BLaER1 treated with 17β-estradiol and CSF1 and Interleukin-3, amounts not matched to agents 10 nM and 100 nM (cell line): ENCODE data around the gene PLPPR3.

Source experiments
- H3K27ac ChIP-seq, 11 experiments: shearing (Covaris generic); formaldehyde crosslinking; 2 replicates each; pipeline ENCODE4 v1.8.1; 2022
- H3K27me3 ChIP-seq, 11 experiments: shearing (Covaris generic); formaldehyde crosslinking; 2 replicates each; pipeline ENCODE4 v1.8.1; 2022
- H3K36me3 ChIP-seq, 11 experiments: shearing (Covaris generic); formaldehyde crosslinking; 2 replicates each; pipeline ENCODE4 v1.8.1; 2022
- H3K4me1 ChIP-seq, 10 experiments: shearing (Covaris generic); formaldehyde crosslinking; 2 replicates each; pipeline ENCODE4 v1.8.1; 2022
- H3K4me2 ChIP-seq, 11 experiments: shearing (Covaris generic); formaldehyde crosslinking; 2 replicates each; pipeline ENCODE4 v1.8.1; 2022
- H3K4me3 ChIP-seq, 10 experiments: shearing (Covaris generic); formaldehyde crosslinking; 2 replicates each; pipeline ENCODE4 v1.8.1; 2022
- H3K9ac ChIP-seq, 11 experiments: shearing (Covaris generic); formaldehyde crosslinking; 2 replicates each; pipeline ENCODE4 v1.8.1; 2022
- H3K9me3 ChIP-seq, 11 experiments: shearing (Covaris generic); formaldehyde crosslinking; replicated peaks in 1 of 11; 2 replicates each; pipeline ENCODE4 v1.8.1; 2022
- H4K20me1 ChIP-seq, 11 experiments: shearing (Covaris generic); formaldehyde crosslinking; 2 replicates each; pipeline ENCODE4 v1.8.1; 2022
- Cebpa-rat ChIP-seq, 11 experiments: shearing (Covaris generic); IDR thresholded peaks; 2 replicates each; pipeline ENCODE4 v1.8.1; 2022

Gene PLPPR3

GRCh38 chr19:867301-867793, 45.6 kb upstream of the PLPPR3 start:
- H3K4me1 ChIP-seq, result peaks cover 33 to 59% (median 54%) of the 10 kb centered on the region in 10 experiments
- H3K36me3 ChIP-seq, result peaks cover 31 to 49% (median 37%) of the 10 kb centered on the region in 11 experiments
- H3K27me3 ChIP-seq, result peaks cover 3 to 13% (median 11%) of the 10 kb centered on the region in 11 experiments; a peak in 18 of 22 replicates
- H3K9ac ChIP-seq, result peak overlapping the region in 10 of 11 experiments; percentile 30 to 71 (median 52); a peak in 17 of 22 replicates
- H3K4me2 ChIP-seq, result peak overlapping the region in 9 of 11 experiments; percentile 60 to 81 (median 71); a peak in 17 of 22 replicates
- H3K27ac ChIP-seq, result peak overlapping the region in 4 of 11 experiments; percentile 13 to 50 (median 31); a peak in 5 of 22 replicates
- no peak for TF ChIP-seq Cebpa-rat (IDR thresholded peaks at IDR 0.05)
- H4K20me1 ChIP-seq, result peaks cover 0 to 51% (median 13%) of the 10 kb centered on the region in 11 experiments; a peak in 11 of 22 replicates
- no peaks in the 10 kb centered on the region for H3K9me3 ChIP-seq
- no peak overlapping the region for H3K4me3 ChIP-seq

GRCh38 chr19:866769-867300, 45.1 kb upstream of the PLPPR3 start:
- peaks cover 3 to 16% (median 12%) of the 10 kb centered on the region in 11 experiments for H3K27me3 ChIP-seq
- H4K20me1 ChIP-seq, result peaks cover 0 to 51% (median 13%) of the 10 kb centered on the region in 11 experiments; a peak in 9 of 22 replicates
- H3K4me2 ChIP-seq, result peak overlapping the region in 8 of 11 experiments; percentile 60 to 81 (median 74); a peak in 16 of 22 replicates

DNA sequence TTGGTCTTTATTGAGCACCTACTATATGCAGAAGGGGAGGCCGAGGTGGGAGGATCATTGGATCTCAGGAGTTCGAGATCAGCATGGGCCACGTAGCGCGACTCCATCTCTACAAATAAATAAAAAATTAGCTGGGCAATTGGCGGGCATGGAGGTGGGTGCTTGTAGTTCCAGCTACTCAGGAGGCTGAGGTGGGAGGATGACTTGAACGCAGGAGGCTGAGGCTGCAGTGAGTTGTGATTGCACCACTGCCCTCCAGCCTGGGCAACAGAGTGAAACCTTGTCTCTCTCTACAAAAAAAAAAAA, 41.5 kb upstream of the PLPPR3 start:
- peak overlapping the region in 10 of 11 experiments; percentile 32 to 65 (median 50); a peak in 12 of 22 replicates for H3K9ac ChIP-seq

More at GRCh38 chr19:866769-867300, 45.1 kb upstream of the PLPPR3 start:
- H3K9ac ChIP-seq, result peak overlapping the region in 9 of 11 experiments; percentile 31 to 71 (median 53); a peak in 12 of 22 replicates
- no peaks in the 10 kb centered on the region for H3K9me3 ChIP-seq
- no peak overlapping the region for H3K4me3 ChIP-seq
- H3K36me3 ChIP-seq, result peaks cover 31 to 49% (median 37%) of the 10 kb centered on the region in 11 experiments
- peaks cover 28 to 54% (median 49%) of the 10 kb centered on the region in 10 experiments for H3K4me1 ChIP-seq
- peak overlapping the region in 2 of 11 experiments; percentile 13 to 36; a peak in 4 of 22 replicates for H3K27ac ChIP-seq
- TF ChIP-seq Cebpa-rat (IDR thresholded peaks at IDR 0.05), result no peak

GRCh38 chr19:862581-863314, 41.0 kb upstream of the PLPPR3 start:
- H3K27ac ChIP-seq, result peak overlapping the region in 2 of 11 experiments; percentile 62 to 63; a peak in 4 of 22 replicates
- peaks cover 31 to 63% (median 51%) of the 10 kb centered on the region in 10 experiments for H3K4me1 ChIP-seq
- TF ChIP-seq Cebpa-rat (IDR thresholded peaks at IDR 0.05), result no peak
- H3K36me3 ChIP-seq, result peaks cover 0 to 14% (median 4%) of the 10 kb centered on the region in 11 experiments; a peak in 18 of 22 replicates
- H4K20me1 ChIP-seq, result peaks cover 0 to 29% (median 5%) of the 10 kb centered on the region in 11 experiments; a peak in 11 of 22 replicates
- peak overlapping the region; percentile 67 to 89 (median 83) for H3K4me2 ChIP-seq
- peak overlapping the region in 3 of 11 experiments; percentile 46 to 58 (median 48); a peak in 1 of 22 replicates for H3K9ac ChIP-seq
- H3K4me3 ChIP-seq, result peak overlapping the region; percentile 18 to 59 (median 46); a peak in 16 of 20 replicates
- peaks cover 30 to 57% (median 51%) of the 10 kb centered on the region in 11 experiments for H3K27me3 ChIP-seq
- peaks cover 0 to 5% (median 0%) of the 10 kb centered on the region in 11 experiments; a peak in 1 of 22 replicates for H3K9me3 ChIP-seq

More for the DNA sequence above, 41.5 kb upstream of the PLPPR3 start:
- peak overlapping the region; percentile 18 to 59 (median 47); a peak in 17 of 20 replicates for H3K4me3 ChIP-seq
- H3K27me3 ChIP-seq, result peaks cover 30 to 51% (median 46%) of the 10 kb centered on the region in 11 experiments
- TF ChIP-seq Cebpa-rat (IDR thresholded peaks at IDR 0.05), result no peak
- H3K27ac ChIP-seq, result peak overlapping the region in 7 of 11 experiments; percentile 29 to 76 (median 58); a peak in 11 of 22 replicates
- peaks cover 32 to 65% (median 56%) of the 10 kb centered on the region in 10 experiments for H3K4me1 ChIP-seq
- H3K4me2 ChIP-seq, result peak overlapping the region; percentile 67 to 89 (median 83)
- H3K36me3 ChIP-seq, result peaks cover 4 to 19% (median 9%) of the 10 kb centered on the region in 11 experiments; a peak in 21 of 22 replicates
- H4K20me1 ChIP-seq, result peaks cover 0 to 34% (median 9%) of the 10 kb centered on the region in 11 experiments; a peak in 11 of 22 replicates
- H3K9me3 ChIP-seq, result peaks cover 0 to 5% (median 0%) of the 10 kb centered on the region in 11 experiments; a peak in 1 of 22 replicates

DNA sequence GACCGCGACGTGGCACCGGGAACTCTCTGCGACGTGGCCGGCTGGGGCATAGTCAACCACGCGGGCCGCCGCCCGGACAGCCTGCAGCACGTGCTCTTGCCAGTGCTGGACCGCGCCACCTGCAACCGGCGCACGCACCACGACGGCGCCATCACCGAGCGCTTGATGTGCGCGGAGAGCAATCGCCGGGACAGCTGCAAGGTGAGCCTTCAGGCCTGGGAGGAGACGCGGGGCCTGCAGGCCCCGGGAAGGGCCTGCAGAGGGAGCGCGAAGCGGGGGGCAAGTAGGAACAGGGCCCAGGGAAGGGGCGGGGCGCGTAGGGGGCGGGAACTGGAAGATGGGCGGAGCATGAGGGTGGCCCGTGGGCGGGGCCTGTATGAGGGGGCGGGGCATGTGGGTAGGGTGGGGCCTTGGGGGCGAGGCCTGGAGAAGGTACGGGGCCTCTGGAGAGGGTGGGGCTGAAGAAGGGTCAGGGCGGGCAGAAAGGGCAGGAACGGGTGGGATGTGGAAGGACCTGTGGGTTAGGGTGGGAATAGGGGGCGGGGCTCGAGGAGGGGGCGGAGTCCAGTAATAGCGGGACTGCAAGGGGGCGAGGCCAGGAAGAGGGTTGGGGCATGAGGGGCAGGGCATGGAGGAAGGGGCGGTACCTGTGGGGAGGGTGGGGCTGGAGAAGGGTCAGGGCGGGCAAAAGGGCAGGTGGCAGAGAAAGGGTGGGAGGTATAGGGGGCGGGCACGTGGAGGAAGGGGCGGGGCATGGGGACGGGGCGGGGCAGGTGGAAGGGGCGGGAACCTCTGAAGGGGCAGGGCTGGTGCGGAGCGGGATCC, 40.2 kb upstream of the PLPPR3 start:
- Histone ChIP-seq H4K20me1 (peaks cover 0 to 22% (median 0%) of the 10 kb centered on the region in 11 experiments; a peak in 10 of 22 replicates), H3K4me3 (no peak overlapping the region), H3K4me1 (peaks cover 31 to 61% (median 45%) of the 10 kb centered on the region in 10 experiments), H3K9me3 (peaks cover 0 to 5% (median 0%) of the 10 kb centered on the region in 11 experiments; a peak in 1 of 22 replicates), H3K9ac (no peak overlapping the region), H3K27ac (no peak overlapping the region), H3K36me3 (peaks cover 0 to 6% (median 0%) of the 10 kb centered on the region in 11 experiments; a peak in 2 of 22 replicates), H3K4me2 (peak overlapping the region in 10 of 11 experiments; percentile 11 to 89 (median 82); a peak in 12 of 22 replicates), H3K27me3 (peaks cover 30 to 61% (median 57%) of the 10 kb centered on the region in 11 experiments)
- no peak for TF ChIP-seq Cebpa-rat (IDR thresholded peaks at IDR 0.05)

DNA sequence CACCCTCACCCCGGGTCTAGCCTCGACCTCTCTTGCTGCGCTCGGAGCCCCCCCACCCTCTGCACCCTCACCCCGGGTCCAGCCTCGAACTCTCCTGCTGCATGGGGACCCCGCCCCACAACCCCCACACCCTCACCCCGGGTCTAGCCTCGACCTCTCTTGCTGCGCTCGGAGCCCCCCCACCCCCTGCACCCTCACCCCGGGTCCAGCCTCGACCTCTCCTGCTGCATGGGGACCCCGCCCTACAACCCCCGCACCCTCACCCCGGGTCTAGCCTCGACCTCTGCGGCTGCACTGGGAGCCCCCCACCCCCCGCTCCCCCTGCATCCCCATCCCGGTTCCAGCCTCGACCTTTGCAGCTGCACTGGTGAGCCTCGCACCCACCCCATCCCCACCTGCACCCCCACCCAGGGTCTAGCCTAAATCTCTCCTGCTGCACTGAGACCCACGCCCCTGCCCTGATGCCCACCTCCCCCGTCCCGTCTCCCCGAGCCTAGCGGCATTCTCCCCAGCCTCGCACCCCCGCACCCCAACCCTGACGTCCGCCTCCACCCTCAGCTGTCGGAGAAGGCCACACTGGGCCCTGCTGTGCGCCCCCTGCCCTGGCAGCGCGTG, 39.5 kb upstream of the PLPPR3 start:
- peaks cover 31 to 60% (median 42%) of the 10 kb centered on the region in 10 experiments for H3K4me1 ChIP-seq
- peaks cover 0 to 21% (median 0%) of the 10 kb centered on the region in 11 experiments; a peak in 9 of 22 replicates for H4K20me1 ChIP-seq
- no peak for TF ChIP-seq Cebpa-rat (IDR thresholded peaks at IDR 0.05)
- peaks cover 30 to 61% (median 57%) of the 10 kb centered on the region in 11 experiments for H3K27me3 ChIP-seq
- H3K4me3 ChIP-seq, result no peak overlapping the region; a peak in 1 of 20 replicates
- no peak overlapping the region for H3K9ac ChIP-seq
- no peak overlapping the region for H3K27ac ChIP-seq
- H3K36me3 ChIP-seq, result peaks cover 0 to 6% (median 0%) of the 10 kb centered on the region in 11 experiments; a peak in 1 of 22 replicates
- H3K9me3 ChIP-seq, result peaks cover 0 to 5% (median 0%) of the 10 kb centered on the region in 11 experiments; a peak in 1 of 22 replicates
- peak overlapping the region in 8 of 11 experiments; percentile 11 to 73 (median 32); a peak in 10 of 22 replicates for H3K4me2 ChIP-seq
